Activated T-cell treated with anti-CD3 and anti-CD28 coated beads, Interleukin-2, amount 50 U/mL, for 72 hours (primary cell): ENCODE measurements around the gene FOXRED2. TPM values are rescaled to one million over a fixed set of nuclear protein-coding genes. Genes with fewer than 3 reads are reported as not detected.

Source experiments
- ATAC-seq, 2 donors: fragments of 150-1000 bp; cut with Tn5 transposase; replicated peaks in 1 of 2; 2 replicates each; pipeline ENCODE4 v1.10.0; 2021; ENCODE audit warnings: moderate library complexity in 2 of 2, mild to moderate bottlenecking in 1 of 2
- DNase-seq, 2 donors: peaks; one replicate each; pipeline ENCODE4 v3.0.0; 2021 to 2022; ENCODE audit warnings: mixed read lengths in 1 of 2
- H3K27ac Mint-ChIP-seq: one replicate; pipeline ENCODE4 v1.8.0; 2022; ENCODE audit warnings: mild to moderate bottlenecking, moderate library complexity, mixed read lengths
- H3K27me3 Mint-ChIP-seq: one replicate; pipeline ENCODE4 v1.8.0; 2022; ENCODE audit warnings: low read depth, mixed read lengths
- H3K36me3 Mint-ChIP-seq, 2 donors: one replicate each; pipeline ENCODE4 v1.8.0; 2022; ENCODE audit warnings: mixed read lengths in 2 of 2, mild to moderate bottlenecking in 1 of 2; ENCODE audit not compliant: insufficient read depth in 2 of 2
- H3K4me1 Mint-ChIP-seq: one replicate; pipeline ENCODE4 v1.8.0; 2022; ENCODE audit warnings: low read depth, mixed read lengths
- H3K4me3 Mint-ChIP-seq, 2 donors: one replicate each; pipeline ENCODE4 v1.8.0; 2022; ENCODE audit warnings: mild to moderate bottlenecking in 2 of 2, mixed read lengths in 2 of 2, moderate library complexity in 2 of 2
- H3K9me3 Mint-ChIP-seq, 2 donors: one replicate each; pipeline ENCODE4 v1.8.0; 2022; ENCODE audit warnings: mixed read lengths in 2 of 2
- total RNA-seq, 2 donors: library from RNA; stranded (reverse); gene quantifications; one replicate each; pipeline ENCODE4 v1.2.3, GENCODE V29; 2022

The FOXRED2 gene
- total RNA-seq, 2 donors from 2014 or later = 12.6 to 19.3 TPM

GRCh38 chr22:36447632-36448031 lies 59.2 kb downstream of the FOXRED2 start:
- Mint-ChIP-seq H3K9me3 (no peaks in the 10 kb centered on the region), H3K27ac (no peak overlapping the region), H3K36me3 (no peaks in the 10 kb centered on the region), H3K4me1 (peaks cover 44% of the 10 kb centered on the region), H3K4me3 (no peak overlapping the region), H3K27me3 (no peaks in the 10 kb centered on the region)
- ATAC-seq = no peak
- DNase-seq = no peak

GRCh38 chr22:36445158-36445668 lies 61.6 kb downstream of the FOXRED2 start:
- no peak overlapping the region for H3K4me3 Mint-ChIP-seq
- DNase-seq = no peak
- ATAC-seq = no peak
- H3K36me3 Mint-ChIP-seq = no peaks in the 10 kb centered on the region
- no peak overlapping the region for H3K27ac Mint-ChIP-seq
- peaks cover 34% of the 10 kb centered on the region for H3K4me1 Mint-ChIP-seq
- no peaks in the 10 kb centered on the region for H3K27me3 Mint-ChIP-seq
- H3K9me3 Mint-ChIP-seq = no peaks in the 10 kb centered on the region

- Mint-ChIP-seq H3K36me3 (no peaks in the 10 kb centered on the region), H3K27me3 (no peaks in the 10 kb centered on the region), H3K9me3 (no peaks in the 10 kb centered on the region), H3K4me3 (no peak overlapping the region), H3K4me1 (peaks cover 48% of the 10 kb centered on the region), H3K27ac (no peak overlapping the region)
- DNase-seq = no peak
- ATAC-seq = no peak
Observed at GRCh38 chr22:36443198-36443770, 63.6 kb downstream of the FOXRED2 start.

- Mint-ChIP-seq H3K4me3 (no peak overlapping the region), H3K9me3 (no peaks in the 10 kb centered on the region), H3K36me3 (no peaks in the 10 kb centered on the region), H3K27ac (no peak overlapping the region), H3K27me3 (no peaks in the 10 kb centered on the region), H3K4me1 (peaks cover 49% of the 10 kb centered on the region)
- DNase-seq (no peak), ATAC-seq (no peak)
Observed at GRCh38 chr22:36442506-36443197, 64.2 kb downstream of the FOXRED2 start.

- no peaks in the 10 kb centered on the region for H3K9me3 Mint-ChIP-seq
Observed at GRCh38 chr22:36440429-36441002, 66.3 kb downstream of the FOXRED2 start.

GRCh38 chr22:36439481-36440271 lies 67.2 kb downstream of the FOXRED2 start:
- DNase-seq = peak in 1 of 2 donors; percentile 49
- Mint-ChIP-seq H3K36me3 (no peaks in the 10 kb centered on the region), H3K27ac (peak overlapping the region; percentile 54), H3K4me1 (peaks cover 59% of the 10 kb centered on the region), H3K27me3 (no peaks in the 10 kb centered on the region), H3K9me3 (no peaks in the 10 kb centered on the region), H3K4me3 (peak overlapping the region in 1 of 2 donors; percentile 20)
- ATAC-seq = peak; percentile 24 to 51

More at GRCh38 chr22:36440429-36441002, 66.3 kb downstream of the FOXRED2 start:
- H3K36me3 Mint-ChIP-seq = no peaks in the 10 kb centered on the region
- peak overlapping the region in 1 of 2 donors; percentile 47 for H3K4me3 Mint-ChIP-seq
- ATAC-seq = peak; percentile 70 to 75
- peak overlapping the region; percentile 73 for H3K27ac Mint-ChIP-seq
- peaks cover 59% of the 10 kb centered on the region for H3K4me1 Mint-ChIP-seq
- DNase-seq = peak in 1 of 2 donors; percentile 38
- H3K27me3 Mint-ChIP-seq = no peaks in the 10 kb centered on the region

Other genes starting within 250 kb of the FOXRED2 start
- gene MYH9, start 119.1 kb downstream of the FOXRED2 start, total RNA-seq = 100 to 1,000 TPM; 529 to 662 TPM
- 100 to 1,000 TPM; 115 TPM for gene TXN2, start 25.4 kb downstream of the FOXRED2 start, total RNA-seq
- 100 to 1,000 TPM; 320 to 339 TPM for gene EIF3D, start 22.1 kb upstream of the FOXRED2 start, total RNA-seq
- not detected for gene CACNG2, start 196.7 kb upstream of the FOXRED2 start, total RNA-seq